ENCODE results near the gene CFAP100.
A peak's percentile ranks its signal among the peaks of the same experiment; 100 is the strongest.

Gene CFAP100

GRCh38 chr3:126464093-126464492, 69.4 kb downstream of the CFAP100 start:
- Mint-ChIP-seq H3K36me3 (ENCODE audit: low read depth) (peaks cover 64% of the 10 kb centered on the region), H3K27ac (no peak overlapping the region), H3K9me3 (no peaks in the 10 kb centered on the region), H3K4me3 (no peak overlapping the region), H3K4me1 (ENCODE audit: low read depth) (peaks cover 3% of the 10 kb centered on the region), H3K27me3 (ENCODE audit: low read depth) (no peaks in the 10 kb centered on the region)
- no peak for DNase-seq (ENCODE audit: low spot score)

- peaks cover 5% of the 10 kb centered on the region for H3K4me1 Mint-ChIP-seq (ENCODE audit: low read depth)
- no peak overlapping the region for H3K4me3 Mint-ChIP-seq
- no peaks in the 10 kb centered on the region for H3K9me3 Mint-ChIP-seq
- no peak overlapping the region for H3K27ac Mint-ChIP-seq
- H3K36me3 Mint-ChIP-seq (ENCODE audit: low read depth) = peaks cover 68% of the 10 kb centered on the region
- no peaks in the 10 kb centered on the region for H3K27me3 Mint-ChIP-seq (ENCODE audit: low read depth)
- DNase-seq (ENCODE audit: low spot score) = no peak
These were observed 69.8 kb downstream of the CFAP100 start for GRCh38 chr3:126464494-126464893.

GRCh38 chr3:126464997-126465396, 70.3 kb downstream of the CFAP100 start:
- Mint-ChIP-seq H3K4me1 (ENCODE audit: low read depth) (peaks cover 7% of the 10 kb centered on the region), H3K27me3 (ENCODE audit: low read depth) (no peaks in the 10 kb centered on the region), H3K4me3 (no peak overlapping the region), H3K9me3 (no peaks in the 10 kb centered on the region), H3K36me3 (ENCODE audit: low read depth) (peaks cover 71% of the 10 kb centered on the region), H3K27ac (no peak overlapping the region)
- no peak for DNase-seq (ENCODE audit: low spot score)

DNA sequence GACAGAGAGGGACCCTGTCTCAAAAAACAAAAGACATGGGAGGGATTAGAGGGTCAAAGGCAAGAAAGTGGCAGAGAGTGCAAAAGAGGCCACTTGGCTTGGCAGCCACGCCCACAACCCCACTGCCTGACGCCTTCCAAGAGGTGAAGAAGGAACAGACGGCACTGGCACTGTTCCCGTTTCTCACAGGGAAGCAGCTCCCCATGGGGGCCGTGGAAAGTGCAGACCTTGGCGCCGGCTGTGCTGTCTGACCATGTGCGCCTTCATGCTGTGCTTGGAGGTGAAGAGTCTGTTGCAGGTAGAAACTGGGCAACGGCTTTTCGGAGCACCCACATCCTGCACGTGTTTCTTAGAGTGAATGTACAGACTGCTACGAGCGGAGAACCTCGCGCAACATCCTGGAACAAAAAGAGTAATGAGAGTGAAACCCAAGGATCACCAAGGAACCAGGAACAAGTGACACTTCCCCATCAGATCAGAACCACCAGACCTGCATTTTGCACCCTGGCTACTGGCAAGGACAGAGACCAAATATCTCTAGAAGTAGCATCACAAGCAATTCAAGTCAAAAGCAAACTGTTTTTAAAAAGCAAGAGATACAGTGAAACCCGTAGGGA, 71.3 kb downstream of the CFAP100 start:
- Mint-ChIP-seq H3K4me1 (ENCODE audit: low read depth) (peaks cover 7% of the 10 kb centered on the region), H3K27me3 (ENCODE audit: low read depth) (no peaks in the 10 kb centered on the region), H3K9me3 (no peaks in the 10 kb centered on the region), H3K4me3 (no peak overlapping the region), H3K27ac (no peak overlapping the region), H3K36me3 (ENCODE audit: low read depth) (peaks cover 72% of the 10 kb centered on the region)
- no peak for DNase-seq (ENCODE audit: low spot score)

GRCh38 chr3:126466886-126467610, 72.3 kb downstream of the CFAP100 start:
- peaks cover 7% of the 10 kb centered on the region for H3K4me1 Mint-ChIP-seq (ENCODE audit: low read depth)
- no peak overlapping the region for H3K27ac Mint-ChIP-seq
- H3K9me3 Mint-ChIP-seq = no peaks in the 10 kb centered on the region
- peaks cover 69% of the 10 kb centered on the region for H3K36me3 Mint-ChIP-seq (ENCODE audit: low read depth)
- no peaks in the 10 kb centered on the region for H3K27me3 Mint-ChIP-seq (ENCODE audit: low read depth)
- H3K4me3 Mint-ChIP-seq = no peak overlapping the region
- DNase-seq (ENCODE audit: low spot score) = no peak

DNA sequence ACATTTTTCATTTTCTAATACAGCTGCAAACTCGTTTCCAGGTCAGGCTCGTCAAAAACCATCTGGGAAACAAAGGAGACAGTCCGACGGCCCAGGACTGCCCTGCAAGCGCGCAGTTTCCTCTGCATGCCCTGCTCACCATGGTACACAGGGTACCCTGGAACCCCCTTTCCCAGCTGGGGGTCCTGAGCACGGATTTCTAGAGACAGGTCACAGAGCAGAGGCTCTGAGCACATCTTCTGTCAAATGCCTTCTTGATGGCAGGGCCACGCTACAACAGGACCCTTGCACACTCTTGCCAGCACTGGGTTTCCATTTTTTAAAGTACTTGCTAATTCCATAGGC, 72.9 kb downstream of the CFAP100 start:
- Mint-ChIP-seq H3K27ac (no peak overlapping the region), H3K36me3 (ENCODE audit: low read depth) (peaks cover 73% of the 10 kb centered on the region), H3K4me3 (no peak overlapping the region), H3K9me3 (no peaks in the 10 kb centered on the region), H3K27me3 (ENCODE audit: low read depth) (no peaks in the 10 kb centered on the region), H3K4me1 (ENCODE audit: low read depth) (peaks cover 13% of the 10 kb centered on the region)
- no peak for DNase-seq (ENCODE audit: low spot score)

DNA sequence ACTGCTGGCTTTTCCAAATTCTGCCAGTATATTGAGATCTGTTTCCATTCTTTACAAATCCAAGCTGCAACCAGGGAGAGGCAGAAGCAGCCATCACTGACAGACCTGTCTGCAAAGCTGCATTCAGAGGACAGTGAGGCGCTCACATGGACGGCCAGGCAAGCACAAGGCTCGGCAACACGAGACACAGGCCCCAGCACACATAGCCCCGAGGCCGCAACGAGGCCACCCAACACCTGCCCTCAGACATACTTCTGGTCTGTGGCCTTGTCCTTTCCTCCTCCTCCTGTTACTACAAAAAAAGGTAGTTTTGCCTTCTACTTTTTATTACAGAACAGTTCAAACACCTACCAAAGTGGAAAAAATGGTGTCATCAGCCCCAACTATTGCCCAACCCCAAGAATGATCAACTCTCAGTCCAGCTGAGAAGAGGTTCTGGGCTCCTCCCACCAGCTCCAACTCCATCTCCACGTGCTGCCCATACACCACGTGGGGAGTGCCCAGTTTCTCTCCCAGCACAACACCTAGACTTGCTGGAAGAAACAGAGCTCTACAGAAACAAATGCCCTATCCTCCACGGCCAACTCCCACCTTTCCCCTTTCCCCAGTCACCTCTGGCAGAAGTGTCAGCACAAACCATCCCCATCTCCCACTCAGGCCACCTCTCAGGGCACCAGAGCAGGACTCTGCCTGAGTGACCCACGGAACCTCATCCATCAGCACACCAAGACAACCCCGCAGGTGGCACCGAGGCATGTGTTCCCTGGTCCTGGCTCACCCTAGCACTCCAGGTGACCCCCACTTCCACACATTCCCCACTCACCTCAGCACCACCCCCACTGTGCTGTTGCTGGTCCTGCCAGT, 73.6 kb downstream of the CFAP100 start:
- Mint-ChIP-seq H3K4me3 (no peak overlapping the region), H3K36me3 (ENCODE audit: low read depth) (peaks cover 75% of the 10 kb centered on the region), H3K27me3 (ENCODE audit: low read depth) (no peaks in the 10 kb centered on the region), H3K4me1 (ENCODE audit: low read depth) (peaks cover 20% of the 10 kb centered on the region), H3K9me3 (no peaks in the 10 kb centered on the region), H3K27ac (no peak overlapping the region)
- DNase-seq (ENCODE audit: low spot score) = no peak

DNA sequence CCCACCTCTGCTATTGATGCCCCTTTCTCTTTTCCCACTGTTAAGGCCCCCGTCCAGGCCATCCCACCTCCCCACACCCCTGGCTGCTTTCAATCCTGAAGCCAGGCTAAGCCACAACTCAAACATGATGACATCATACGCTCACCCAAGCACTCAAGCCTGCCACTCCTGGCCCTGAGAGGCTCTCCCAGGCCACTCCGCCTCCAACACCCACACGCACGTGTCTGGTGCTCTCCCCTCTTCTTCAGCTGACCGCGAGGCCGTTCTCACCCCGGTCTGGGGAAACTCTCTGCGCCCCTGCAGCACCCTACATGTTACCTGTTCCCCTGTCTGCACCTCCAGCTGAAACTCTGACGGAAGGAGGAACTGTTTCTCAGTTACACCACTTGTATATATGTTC, 74.8 kb downstream of the CFAP100 start:
- DNase-seq (ENCODE audit: low spot score) = no peak
- Mint-ChIP-seq H3K9me3 (no peaks in the 10 kb centered on the region), H3K27ac (peak overlapping the region; percentile 8), H3K4me1 (ENCODE audit: low read depth) (peaks cover 30% of the 10 kb centered on the region), H3K4me3 (no peak overlapping the region), H3K36me3 (ENCODE audit: low read depth) (peaks cover 73% of the 10 kb centered on the region), H3K27me3 (ENCODE audit: low read depth) (no peaks in the 10 kb centered on the region)

DNA sequence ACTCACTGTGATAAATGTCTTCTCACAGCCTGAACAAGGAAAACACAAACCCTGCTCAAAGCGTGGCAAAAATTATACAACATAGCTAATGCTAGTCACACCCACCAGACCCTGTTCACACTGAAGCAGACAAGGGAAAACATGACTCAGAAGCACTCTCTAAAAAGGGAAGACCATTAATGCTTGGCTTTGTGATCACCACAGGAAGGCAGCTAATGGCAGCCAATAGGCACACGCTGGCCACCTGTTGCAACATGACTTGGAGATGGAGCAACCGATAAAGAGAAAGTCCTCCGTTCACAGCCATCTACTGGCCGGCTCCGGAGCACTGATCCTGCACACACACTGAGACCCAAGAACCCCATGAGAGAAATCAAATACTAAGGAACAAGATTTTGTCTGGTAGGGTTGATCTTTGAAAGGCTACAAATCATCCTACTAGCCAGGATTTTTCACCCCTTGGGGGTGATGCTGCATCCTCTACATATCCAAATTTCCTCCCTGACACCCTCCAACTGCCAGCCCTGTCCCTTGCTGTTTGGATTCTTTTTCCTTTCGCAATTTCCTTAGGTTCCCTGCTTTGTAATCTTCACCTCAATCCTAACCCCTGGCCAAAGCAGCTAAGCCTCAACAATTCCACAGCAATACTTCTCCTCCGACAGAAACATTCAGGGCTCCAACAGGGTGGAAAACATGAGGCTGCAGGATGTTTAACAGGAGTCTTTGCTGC, 77.7 kb downstream of the CFAP100 start:
- H3K36me3 Mint-ChIP-seq (ENCODE audit: low read depth) = peaks cover 55% of the 10 kb centered on the region
- H3K9me3 Mint-ChIP-seq = no peaks in the 10 kb centered on the region
- peak overlapping the region; percentile 96 for H3K4me3 Mint-ChIP-seq
- peak overlapping the region; percentile 64 for H3K27ac Mint-ChIP-seq
- peaks cover 36% of the 10 kb centered on the region for H3K4me1 Mint-ChIP-seq (ENCODE audit: low read depth)
- DNase-seq (ENCODE audit: low spot score) = no peak
- no peaks in the 10 kb centered on the region for H3K27me3 Mint-ChIP-seq (ENCODE audit: low read depth)

GRCh38 chr3:126473292-126474168, 78.8 kb downstream of the CFAP100 start:
- H3K4me3 Mint-ChIP-seq = peak overlapping the region; percentile 96
- no peak for DNase-seq (ENCODE audit: low spot score)
- H3K27ac Mint-ChIP-seq = peak overlapping the region; percentile 34
- no peaks in the 10 kb centered on the region for H3K27me3 Mint-ChIP-seq (ENCODE audit: low read depth)
- H3K36me3 Mint-ChIP-seq (ENCODE audit: low read depth) = peaks cover 47% of the 10 kb centered on the region
- H3K4me1 Mint-ChIP-seq (ENCODE audit: low read depth) = peaks cover 36% of the 10 kb centered on the region
- no peaks in the 10 kb centered on the region for H3K9me3 Mint-ChIP-seq

- no peaks in the 10 kb centered on the region for H3K27me3 Mint-ChIP-seq (ENCODE audit: low read depth)
- peak overlapping the region; percentile 87 for H3K27ac Mint-ChIP-seq
- DNase-seq (ENCODE audit: low spot score) = peak; percentile 50
- H3K36me3 Mint-ChIP-seq (ENCODE audit: low read depth) = peaks cover 36% of the 10 kb centered on the region
- no peaks in the 10 kb centered on the region for H3K9me3 Mint-ChIP-seq
- peaks cover 32% of the 10 kb centered on the region for H3K4me1 Mint-ChIP-seq (ENCODE audit: low read depth)
- peak overlapping the region; percentile 96 for H3K4me3 Mint-ChIP-seq
These were observed 80.0 kb downstream of the CFAP100 start for GRCh38 chr3:126474498-126475412.

GRCh38 chr3:126475413-126476114, 80.9 kb downstream of the CFAP100 start, which contains the start of gene ZXDC:
ZXDC (minus strand) TSS chr3:126475891; CDS start chr3:126475865, 26 bp downstream.
- Mint-ChIP-seq H3K27me3 (ENCODE audit: low read depth) (no peaks in the 10 kb centered on the region), H3K27ac (peak within 1 kb of the TSS; percentile 87), H3K36me3 (ENCODE audit: low read depth) (peaks cover 28% of the 10 kb centered on the region), H3K4me3 (peak within 1 kb of the TSS; percentile 96), H3K4me1 (ENCODE audit: low read depth) (peaks cover 32% of the 10 kb centered on the region), H3K9me3 (no peaks in the 10 kb centered on the region)
- DNase-seq (ENCODE audit: low spot score) = peak; percentile 93

Data from T-helper 2 cell treated with Interferon-gamma antibody and Interleukin-4, amounts not matched to agents 5 μg/mL and 100 μg/mL, for 36 hours (primary cell).